ENCODE data around the gene MEAF6. TPM values are rescaled to one million over a fixed set of nuclear protein-coding genes. Genes with fewer than 3 reads are reported as not detected.

The MEAF6 gene
- total and polyA plus RNA-seq, 2 of the 4 experiments (the other 2 are of a cell fraction) = 36.2 to 40.7 TPM

DNA sequence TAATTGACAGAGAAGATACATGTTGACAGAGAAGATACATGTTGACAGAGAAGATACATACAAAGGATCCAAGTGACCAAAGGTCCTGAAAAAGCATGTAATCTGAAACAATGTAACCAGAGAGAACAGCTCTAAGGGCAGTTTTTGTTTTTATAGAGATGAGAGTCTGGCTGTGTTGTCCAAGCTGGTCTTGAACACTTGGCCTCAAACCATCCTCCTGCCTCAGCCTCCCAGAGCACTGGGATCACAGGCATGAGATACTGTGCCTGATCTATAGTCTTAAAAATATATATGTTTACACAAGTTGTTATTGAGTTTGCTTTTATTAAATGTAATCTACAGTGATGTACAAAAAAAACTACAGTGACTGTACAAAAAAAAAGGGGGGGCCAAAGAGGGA lies 12.5 kb downstream of the MEAF6 start:
- Histone ChIP-seq H3K27me3 (ENCODE audit: control insufficient read depth, insufficient read depth, low read length) (no peaks in the 10 kb centered on the region), H2BK15ac (ENCODE audit: low read depth, low read length) (no peak overlapping the region), H4K5ac (ENCODE audit: low read depth, low read length) (no peak overlapping the region), H3K9ac (ENCODE audit: low read depth, low read length) (no peak overlapping the region), H2BK120ac (ENCODE audit: low read depth, low read length) (no peak overlapping the region), H3K14ac (replicated peaks; ENCODE audit: low read depth, low read length) (no peak overlapping the region), H4K91ac (ENCODE audit: insufficient read depth, low read depth, low read length) (no peak overlapping the region), H3K4me3 (ENCODE audit: insufficient read depth, low read depth, low read length) (no peak overlapping the region), H3K56ac (ENCODE audit: extremely low read depth, insufficient read depth, low read length) (no peak overlapping the region), H3K4me1 (ENCODE audit: control insufficient read depth, insufficient read depth, low read length) (no peaks in the 10 kb centered on the region), H3K18ac (ENCODE audit: low read depth, low read length) (no peak overlapping the region), H3K4me2 (ENCODE audit: low read depth, low read length) (no peak overlapping the region), H3K9me1 (ENCODE audit: insufficient read depth, low read length) (no peaks in the 10 kb centered on the region; the same call in 1 of the 2 replicates), H2AK9ac (replicated peaks; ENCODE audit: low read depth, low read length, poor library complexity) (no peak overlapping the region), H4K20me1 (ENCODE audit: insufficient read depth, low read length) (0 out of 2 replicates have a peak, but pooled peaks cover 4% of the 10 kb centered on the region), H3K36me3 (ENCODE audit: control insufficient read depth, insufficient read depth, low read length) (peaks cover 37% of the 10 kb centered on the region), H3K9me3 (ENCODE audit: control insufficient read depth, insufficient read depth, low read length) (no peaks in the 10 kb centered on the region), H3K79me1 (ENCODE audit: low read depth in 1 of 2, low read length in 2 of 2) (peaks cover 19 to 37% of the 10 kb centered on the region in 2 experiments), H2AK5ac (ENCODE audit: low read depth, low read length) (no peak overlapping the region), H2BK5ac (ENCODE audit: low read depth, low read length, poor library complexity, severe bottlenecking) (no peak overlapping the region), H3K4ac (ENCODE audit: low read depth, low read length) (no peak overlapping the region), H2BK20ac (ENCODE audit: low read depth, low read length) (no peak overlapping the region), H3K23ac (ENCODE audit: low read depth, low read length) (no peak overlapping the region), H4K8ac (ENCODE audit: low read depth in 2 of 2, low read length in 2 of 2) (no peak overlapping the region), H3K27ac (ENCODE audit: insufficient read depth, low read length) (no peak overlapping the region), H2AFZ (replicated peaks; ENCODE audit: low read length, poor library complexity) (no peak overlapping the region)
- TF ChIP-seq MXI1 (IDR thresholded peaks at IDR 0.05; ENCODE audit: borderline replicate concordance, low read depth, low read length) (no peak), CEBPB (IDR thresholded peaks at IDR 0.05; ENCODE audit: low read depth, low read length) (no peak), POLR2A (IDR thresholded peaks at IDR 0.05; ENCODE audit: low read depth, low read length) (no peak), SMC3 (IDR thresholded peaks at IDR 0.05; ENCODE audit: low read depth, low read length) (no peak), MAFK (IDR thresholded peaks at IDR 0.05; ENCODE audit: low read depth, low read length) (no peak), FOS (IDR thresholded peaks at IDR 0.05; ENCODE audit: low read depth, low read length) (no peak), MAZ (IDR thresholded peaks at IDR 0.05; ENCODE audit: borderline replicate concordance, low read depth, low read length) (no peak), RCOR1 (IDR thresholded peaks at IDR 0.05; ENCODE audit: insufficient replicate concordance, low read length) (no peak), NFE2L2 (IDR thresholded peaks at IDR 0.05; ENCODE audit: low read depth, low read length) (no peak), RFX5 (IDR thresholded peaks at IDR 0.05; ENCODE audit: low read depth, low read length) (no peak), RAD21 (IDR thresholded peaks at IDR 0.05; ENCODE audit: low read length) (no peak), CHD1 (IDR thresholded peaks at IDR 0.05; ENCODE audit: low read depth, low read length) (no peak), BHLHE40 (IDR thresholded peaks at IDR 0.05; ENCODE audit: low read depth, low read length) (no peak)
- TF ChIP-seq, protein P1, sequence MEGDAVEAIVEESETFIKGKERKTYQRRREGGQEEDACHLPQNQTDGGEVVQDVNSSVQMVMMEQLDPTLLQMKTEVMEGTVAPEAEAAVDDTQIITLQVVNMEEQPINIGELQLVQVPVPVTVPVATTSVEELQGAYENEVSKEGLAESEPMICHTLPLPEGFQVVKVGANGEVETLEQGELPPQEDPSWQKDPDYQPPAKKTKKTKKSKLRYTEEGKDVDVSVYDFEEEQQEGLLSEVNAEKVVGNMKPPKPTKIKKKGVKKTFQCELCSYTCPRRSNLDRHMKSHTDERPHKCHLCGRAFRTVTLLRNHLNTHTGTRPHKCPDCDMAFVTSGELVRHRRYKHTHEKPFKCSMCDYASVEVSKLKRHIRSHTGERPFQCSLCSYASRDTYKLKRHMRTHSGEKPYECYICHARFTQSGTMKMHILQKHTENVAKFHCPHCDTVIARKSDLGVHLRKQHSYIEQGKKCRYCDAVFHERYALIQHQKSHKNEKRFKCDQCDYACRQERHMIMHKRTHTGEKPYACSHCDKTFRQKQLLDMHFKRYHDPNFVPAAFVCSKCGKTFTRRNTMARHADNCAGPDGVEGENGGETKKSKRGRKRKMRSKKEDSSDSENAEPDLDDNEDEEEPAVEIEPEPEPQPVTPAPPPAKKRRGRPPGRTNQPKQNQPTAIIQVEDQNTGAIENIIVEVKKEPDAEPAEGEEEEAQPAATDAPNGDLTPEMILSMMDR (conservative IDR thresholded peaks at IDR 0.05; ENCODE audit: low read depth, low read length) = no peak
- TF ChIP-seq, protein P2, sequence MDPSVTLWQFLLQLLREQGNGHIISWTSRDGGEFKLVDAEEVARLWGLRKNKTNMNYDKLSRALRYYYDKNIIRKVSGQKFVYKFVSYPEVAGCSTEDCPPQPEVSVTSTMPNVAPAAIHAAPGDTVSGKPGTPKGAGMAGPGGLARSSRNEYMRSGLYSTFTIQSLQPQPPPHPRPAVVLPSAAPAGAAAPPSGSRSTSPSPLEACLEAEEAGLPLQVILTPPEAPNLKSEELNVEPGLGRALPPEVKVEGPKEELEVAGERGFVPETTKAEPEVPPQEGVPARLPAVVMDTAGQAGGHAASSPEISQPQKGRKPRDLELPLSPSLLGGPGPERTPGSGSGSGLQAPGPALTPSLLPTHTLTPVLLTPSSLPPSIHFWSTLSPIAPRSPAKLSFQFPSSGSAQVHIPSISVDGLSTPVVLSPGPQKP (IDR thresholded peaks at IDR 0.05; ENCODE audit: borderline replicate concordance, low read depth, low read length) = no peak
- TF ChIP-seq, protein P3, sequence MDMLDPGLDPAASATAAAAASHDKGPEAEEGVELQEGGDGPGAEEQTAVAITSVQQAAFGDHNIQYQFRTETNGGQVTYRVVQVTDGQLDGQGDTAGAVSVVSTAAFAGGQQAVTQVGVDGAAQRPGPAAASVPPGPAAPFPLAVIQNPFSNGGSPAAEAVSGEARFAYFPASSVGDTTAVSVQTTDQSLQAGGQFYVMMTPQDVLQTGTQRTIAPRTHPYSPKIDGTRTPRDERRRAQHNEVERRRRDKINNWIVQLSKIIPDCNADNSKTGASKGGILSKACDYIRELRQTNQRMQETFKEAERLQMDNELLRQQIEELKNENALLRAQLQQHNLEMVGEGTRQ (IDR thresholded peaks at IDR 0.05; ENCODE audit: low read depth, low read length) = no peak
- dilution Hi-C loops (cut with HindIII; ENCODE audit: low sequenced_read_pairs, unreplicated experiment) (no loop called here), in situ Hi-C loops (cut with MboI; ENCODE audit: low sequenced_read_pairs) (no loop called here), intact Hi-C loops (cut with micrococcal nuclease) (no loop called here)
- ChIA-PET POLR2A (ENCODE audit: unreplicated experiment) (no interaction called here), CTCF (interaction anchor here (0.6 to 0.8 kb wide), 2 partner anchors 23 to 1000 kb away, joined by 4 to 5 read pairs; no protein-coding TSS in a partner anchor)
- no peak for DNase-seq
- no TSS peak for BruUV-seq (replicated peaks)
- no peak for ATAC-seq (ENCODE audit: low read depth)
